IMR-90 (cell line): ENCODE data around the gene ST3GAL3. TPM values are rescaled to one million over a fixed set of nuclear protein-coding genes. Genes with fewer than 3 reads are reported as not detected.

Experiments used
- ATAC-seq: fragments of 200-7000 bp; cut with Tn5 transposase; 2 replicates; pipeline ENCODE4 v1.9.1; 2020; ENCODE audit warnings: low read depth, mild to moderate bottlenecking, moderate library complexity
- BruUV-seq: library from RNA; stranded (reverse); fragments of 400-500 nt; replicated peaks from 2 replicates; lab custom pipeline; 2021; lab: Mats Ljungman, UMichigan
- CTCF ChIA-PET: fragments of 300-600 bp; formaldehyde crosslinking; extraction: SDS; loops from one replicate; lab custom pipeline; 2021; ENCODE audit warnings: antibody characterized with exemption; lab: Yijun Ruan, JAX
- POLR2A ChIA-PET: fragments of 300-600 bp; sonication (Branson Sonifier 250); formaldehyde crosslinking; loops from one replicate; lab custom pipeline; 2022; ENCODE audit warnings: antibody characterized with exemption; ENCODE audit not compliant: unreplicated experiment; lab: Charles Lee
- DNase-seq: peaks from one replicate; pipeline ENCODE4 v3.0.0; 2013
- H2AFZ ChIP-seq: replicated peaks from 2 replicates; pipeline ENCODE3; 2013; ENCODE audit warnings: low read length, mild to moderate bottlenecking; ENCODE audit not compliant: poor library complexity
- H2AK5ac ChIP-seq: 2 replicates; pipeline ENCODE4 v1.6.1; 2013; ENCODE audit warnings: low read depth, low read length, inconsistent platforms
- H2AK9ac ChIP-seq: replicated peaks from 2 replicates; pipeline ENCODE3; 2013; ENCODE audit warnings: mild to moderate bottlenecking, low read depth, low read length, moderate library complexity; ENCODE audit not compliant: poor library complexity
- H2BK120ac ChIP-seq: 2 replicates; pipeline ENCODE4 v1.6.1; 2013; ENCODE audit warnings: low read depth, low read length, inconsistent platforms
- H2BK15ac ChIP-seq: 3 replicates; pipeline ENCODE4 v1.6.1; 2013; ENCODE audit warnings: low read depth, low read length, inconsistent platforms
- H2BK20ac ChIP-seq: 2 replicates; pipeline ENCODE4 v1.6.1; 2013; ENCODE audit warnings: low read depth, mild to moderate bottlenecking, inconsistent platforms, low read length, moderate library complexity
- H2BK5ac ChIP-seq: 2 replicates; pipeline ENCODE4 v1.6.1; 2013; ENCODE audit warnings: mild to moderate bottlenecking, low read depth, low read length, inconsistent platforms; ENCODE audit not compliant: poor library complexity, severe bottlenecking
- H3K14ac ChIP-seq: replicated peaks from 2 replicates; pipeline ENCODE4 v1.6.1; 2013; ENCODE audit warnings: low read depth, low read length, inconsistent platforms
- H3K18ac ChIP-seq: 2 replicates; pipeline ENCODE4 v1.6.1; 2013; ENCODE audit warnings: low read depth, low read length, control low read depth
- H3K23ac ChIP-seq: 2 replicates; pipeline ENCODE4 v1.6.1; 2013; ENCODE audit warnings: low read depth, low read length, inconsistent platforms
- H3K27ac ChIP-seq: 2 replicates; pipeline ENCODE4 v1.5.1; 2013; ENCODE audit warnings: mild to moderate bottlenecking, control low read depth, low read length; ENCODE audit not compliant: insufficient read depth
- H3K27me3 ChIP-seq: 2 replicates; pipeline ENCODE4 v1.6.1; 2013; ENCODE audit warnings: low read length; ENCODE audit not compliant: control insufficient read depth, insufficient read depth
- H3K36me3 ChIP-seq: 2 replicates; pipeline ENCODE4 v1.6.1; 2013; ENCODE audit warnings: low read length, mixed read lengths; ENCODE audit not compliant: control insufficient read depth, insufficient read depth
- H3K4ac ChIP-seq: 2 replicates; pipeline ENCODE4 v1.6.1; 2013; ENCODE audit warnings: low read depth, low read length, inconsistent platforms
- H3K4me1 ChIP-seq: 2 replicates; pipeline ENCODE4 v1.6.1; 2013; ENCODE audit warnings: low read length, mixed read lengths; ENCODE audit not compliant: control insufficient read depth, insufficient read depth
- H3K4me2 ChIP-seq: 2 replicates; pipeline ENCODE4 v1.6.1; 2013; ENCODE audit warnings: low read depth, mild to moderate bottlenecking, control low read depth, low read length, moderate library complexity
- H3K4me3 ChIP-seq: 2 replicates; pipeline ENCODE4 v1.5.1; 2013; ENCODE audit warnings: low read depth, mild to moderate bottlenecking, control low read depth, low read length, moderate library complexity; ENCODE audit not compliant: insufficient read depth
- H3K56ac ChIP-seq: 2 replicates; pipeline ENCODE4 v1.6.1; 2013; ENCODE audit warnings: low read length, inconsistent platforms; ENCODE audit not compliant: insufficient read depth; ENCODE audit errors: extremely low read depth
- H3K79me1 ChIP-seq, 2 experiments: 2 replicates each; pipeline ENCODE4 v1.6.1; 2013; ENCODE audit warnings: low read length in 2 of 2, inconsistent platforms in 1 of 2, low read depth in 1 of 2
- H3K9ac ChIP-seq: 2 replicates; pipeline ENCODE4 v1.6.1; 2013; ENCODE audit warnings: low read depth, low read length, control low read depth
- H3K9me1 ChIP-seq: 2 replicates; pipeline ENCODE4 v1.6.1; 2013; ENCODE audit warnings: low read length, inconsistent platforms; ENCODE audit not compliant: insufficient read depth
- H3K9me3 ChIP-seq: 2 replicates; pipeline ENCODE4 v1.6.1; 2013; ENCODE audit warnings: low read length; ENCODE audit not compliant: control insufficient read depth, insufficient read depth
- H4K20me1 ChIP-seq: 2 replicates; pipeline ENCODE4 v1.6.1; 2013; ENCODE audit warnings: low read length, inconsistent platforms; ENCODE audit not compliant: insufficient read depth
- H4K5ac ChIP-seq: 2 replicates; pipeline ENCODE4 v1.6.1; 2013; ENCODE audit warnings: mild to moderate bottlenecking, low read depth, low read length, control low read depth
- H4K8ac ChIP-seq, 2 experiments: 2 replicates each; pipeline ENCODE4 v1.6.1; 2013; ENCODE audit warnings: low read depth in 2 of 2, low read length in 2 of 2, control low read depth in 1 of 2, inconsistent platforms in 1 of 2
- H4K91ac ChIP-seq: 2 replicates; pipeline ENCODE4 v1.6.1; 2013; ENCODE audit warnings: low read depth, low read length, inconsistent platforms; ENCODE audit not compliant: insufficient read depth
- CHD1 ChIP-seq: IDR thresholded peaks from 2 replicates; pipeline ENCODE4 v1.6.1; 2012; ENCODE audit warnings: low read depth, low read length, improper control_type of control experiment
- FOS ChIP-seq: fragments of 150-350 bp; IDR thresholded peaks from 2 replicates; pipeline ENCODE4 v1.6.1; 2016; ENCODE audit warnings: low read depth, low read length
- MAFK ChIP-seq: IDR thresholded peaks from 2 replicates; pipeline ENCODE4 v1.6.1; 2012; ENCODE audit warnings: low read depth, low read length, improper control_type of control experiment
- MAZ ChIP-seq: IDR thresholded peaks from 2 replicates; pipeline ENCODE4 v1.6.1; 2012; ENCODE audit warnings: low read depth, mild to moderate bottlenecking, low read length, improper control_type of control experiment, moderate library complexity, borderline replicate concordance
- MXI1 ChIP-seq: IDR thresholded peaks from 2 replicates; pipeline ENCODE4 v1.6.1; 2012; ENCODE audit warnings: low read depth, mild to moderate bottlenecking, low read length, moderate library complexity, borderline replicate concordance
- POLR2A ChIP-seq: IDR thresholded peaks from 2 replicates; pipeline ENCODE4 v1.6.1; 2012; ENCODE audit warnings: mild to moderate bottlenecking, low read depth, low read length
- RAD21 ChIP-seq: IDR thresholded peaks from 2 replicates; pipeline ENCODE4 v1.6.1; 2012; ENCODE audit warnings: low read length, improper control_type of control experiment
- WGBS, 2 experiments: methylation state at CpG; one replicate each; pipeline versions ENCODE4 v1.1.5 to v1.1.7; 2013; ENCODE audit warnings: missing lambda C conversion rate in 2 of 2; ENCODE audit not compliant: insufficient read length in 1 of 2; ENCODE audit errors: extremely low coverage in 2 of 2; 5-methylcytosine and 5-hydroxymethylcytosine counted together
- dilution Hi-C: fragments of 300-500 bp; cut with HindIII; formaldehyde crosslinking; loops from one replicate; pipeline ENCODE4 v1.14.3; 2018; ENCODE audit warnings: low sequenced_read_pairs; ENCODE audit not compliant: unreplicated experiment
- in situ Hi-C: fragments of 300-500 bp; cut with MboI; formaldehyde crosslinking; loops from 3 replicates; pipeline ENCODE4 v1.14.3; 2019; ENCODE audit warnings: low sequenced_read_pairs, inconsistent platforms, mixed read lengths
- intact Hi-C: fragments of 100-400 bp; cut with micrococcal nuclease; formaldehyde crosslinking; loops from 2 replicates; pipeline ENCODE4 v1.10.0; 2022
- polyA plus RNA-seq, 3 experiments: library from polyadenylated mRNA; depleted of rRNA; stranded (reverse); fragments of >200 nt; gene quantifications; 2 replicates each; pipeline ENCODE4 v1.2.3, GENCODE V29; 2012; ENCODE audit warnings: low replicate concordance in 1 of 3
- total RNA-seq: library from RNA; depleted of rRNA; stranded (reverse); fragments of >200 nt; gene quantifications from 2 replicates; pipeline ENCODE4 v1.2.3, GENCODE V29; 2012
- TF ChIP-seq, protein P1 (sequence below): fragments of 150-350 bp; IDR thresholded peaks from 2 replicates; pipeline ENCODE4 v1.6.1; 2017; ENCODE audit warnings: mild to moderate bottlenecking, antibody characterized with exemption, low read length, low read depth
- TF ChIP-seq, protein P2 (sequence below): conservative IDR thresholded peaks from 2 replicates; pipeline ENCODE4 v1.5.1; 2012; ENCODE audit warnings: mild to moderate bottlenecking, low read depth, low read length, improper control_type of control experiment

Gene ST3GAL3
- total and polyA plus RNA-seq, 2 of the 4 experiments (the other 2 are of a cell fraction), result 12.0 to 14.8 TPM

DNA sequence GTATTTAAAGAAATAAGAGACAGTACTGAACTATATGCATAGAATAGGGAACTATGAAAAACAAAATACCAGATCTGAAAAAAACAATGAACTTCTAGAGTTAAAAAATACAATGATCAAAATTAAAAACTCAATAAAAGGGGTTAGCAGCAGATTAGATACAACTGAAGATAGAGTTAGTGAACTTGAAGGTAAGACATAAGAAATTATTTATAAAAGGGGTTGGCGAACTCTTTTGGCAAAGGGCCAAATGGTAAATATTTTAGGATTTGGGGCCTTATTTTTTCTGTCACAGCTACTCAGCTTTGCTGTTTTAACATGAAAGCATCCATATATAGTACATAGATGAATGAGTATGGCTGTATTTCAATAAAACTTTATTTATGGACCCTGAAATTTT, 111.4 kb downstream of the ST3GAL3 start:
- Histone ChIP-seq H3K27ac (no peak overlapping the region), H3K27me3 (no peaks in the 10 kb centered on the region), H3K4me2 (no peak overlapping the region), H3K9me1 (peaks cover 3% of the 10 kb centered on the region), H2AK5ac (no peak overlapping the region), H2BK20ac (no peak overlapping the region), H3K9me3 (peaks cover 5% of the 10 kb centered on the region; the same call in 1 of the 2 replicates), H2BK120ac (no peak overlapping the region), H2AK9ac (no peak overlapping the region), H3K56ac (no peak overlapping the region), H3K79me1 (peaks cover 10 to 24% of the 10 kb centered on the region in 2 experiments; a peak in 3 of 4 replicates), H3K4ac (no peak overlapping the region), H4K91ac (no peak overlapping the region), H3K4me1 (peaks cover 2% of the 10 kb centered on the region; the same call in 1 of the 2 replicates), H3K14ac (no peak overlapping the region), H4K8ac (no peak overlapping the region), H4K20me1 (peaks cover 3% of the 10 kb centered on the region; the same call in 1 of the 2 replicates), H3K9ac (no peak overlapping the region), H3K23ac (no peak overlapping the region), H3K18ac (no peak overlapping the region), H2BK5ac (no peak overlapping the region), H4K5ac (no peak overlapping the region), H3K4me3 (no peak overlapping the region), H2AFZ (no peak overlapping the region), H3K36me3 (peaks cover 15% of the 10 kb centered on the region), H2BK15ac (no peak overlapping the region)
- DNase-seq (no peak), ATAC-seq (no peak)
- ChIA-PET CTCF (no interaction called here), POLR2A (no interaction called here)
- dilution Hi-C loops (no loop called here), intact Hi-C loops (loop anchor here (2.0 kb wide), 1 partner anchor 52 kb away; no protein-coding TSS in a partner anchor), in situ Hi-C loops (no loop called here)
- WGBS, 2 experiments, result no CpG with 5 or more reads among the region's 1 CpG
- no peak for TF ChIP-seq CHD1
- TF ChIP-seq MXI1, result no peak
- TF ChIP-seq FOS, result no peak
- TF ChIP-seq POLR2A, result no peak
- TF ChIP-seq, protein P1, sequence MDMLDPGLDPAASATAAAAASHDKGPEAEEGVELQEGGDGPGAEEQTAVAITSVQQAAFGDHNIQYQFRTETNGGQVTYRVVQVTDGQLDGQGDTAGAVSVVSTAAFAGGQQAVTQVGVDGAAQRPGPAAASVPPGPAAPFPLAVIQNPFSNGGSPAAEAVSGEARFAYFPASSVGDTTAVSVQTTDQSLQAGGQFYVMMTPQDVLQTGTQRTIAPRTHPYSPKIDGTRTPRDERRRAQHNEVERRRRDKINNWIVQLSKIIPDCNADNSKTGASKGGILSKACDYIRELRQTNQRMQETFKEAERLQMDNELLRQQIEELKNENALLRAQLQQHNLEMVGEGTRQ, result no peak
- TF ChIP-seq, protein P2, sequence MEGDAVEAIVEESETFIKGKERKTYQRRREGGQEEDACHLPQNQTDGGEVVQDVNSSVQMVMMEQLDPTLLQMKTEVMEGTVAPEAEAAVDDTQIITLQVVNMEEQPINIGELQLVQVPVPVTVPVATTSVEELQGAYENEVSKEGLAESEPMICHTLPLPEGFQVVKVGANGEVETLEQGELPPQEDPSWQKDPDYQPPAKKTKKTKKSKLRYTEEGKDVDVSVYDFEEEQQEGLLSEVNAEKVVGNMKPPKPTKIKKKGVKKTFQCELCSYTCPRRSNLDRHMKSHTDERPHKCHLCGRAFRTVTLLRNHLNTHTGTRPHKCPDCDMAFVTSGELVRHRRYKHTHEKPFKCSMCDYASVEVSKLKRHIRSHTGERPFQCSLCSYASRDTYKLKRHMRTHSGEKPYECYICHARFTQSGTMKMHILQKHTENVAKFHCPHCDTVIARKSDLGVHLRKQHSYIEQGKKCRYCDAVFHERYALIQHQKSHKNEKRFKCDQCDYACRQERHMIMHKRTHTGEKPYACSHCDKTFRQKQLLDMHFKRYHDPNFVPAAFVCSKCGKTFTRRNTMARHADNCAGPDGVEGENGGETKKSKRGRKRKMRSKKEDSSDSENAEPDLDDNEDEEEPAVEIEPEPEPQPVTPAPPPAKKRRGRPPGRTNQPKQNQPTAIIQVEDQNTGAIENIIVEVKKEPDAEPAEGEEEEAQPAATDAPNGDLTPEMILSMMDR, result no peak
- no peak for TF ChIP-seq RAD21
- no peak for TF ChIP-seq MAFK
- no peak for TF ChIP-seq MAZ
- BruUV-seq, result no TSS peak
